Fibroblast of lung (primary cell): ENCODE results near the gene C1QTNF1.

Experiments
- CTCF ChIP-seq, 2 donors: IDR thresholded peaks in 1 of 2; conservative IDR thresholded peaks in 1 of 2; 1 replicate in 1 of 2; 2 replicates in 1 of 2; pipeline ENCODE4 v1.5.1; 2011 to 2012; ENCODE audit warnings: low read length in 2 of 2, control low read depth in 1 of 2, inconsistent platforms in 1 of 2, low read depth in 1 of 2, mild to moderate bottlenecking in 1 of 2
- EZH2 ChIP-seq: IDR thresholded peaks from 2 replicates; pipeline ENCODE4 v1.5.1; 2012; ENCODE audit warnings: low read length, control low read depth, mild to moderate bottlenecking; ENCODE audit errors: missing control alignments

- TF ChIP-seq CTCF (conservative IDR thresholded peaks at IDR 0.05 in 1 of 2, IDR thresholded peaks at IDR 0.05 in 1 of 2; ENCODE audit: low read depth in 1 of 2, low read length in 2 of 2): no peak
- no peak for TF ChIP-seq EZH2
These were observed 15.2 kb downstream of the C1QTNF1 start for GRCh38 chr17:79039171-79039570.
